HG03060 (cell line): ENCODE results near the gene AMIGO1.

Source experiments
- ATAC-seq: cut with Tn5 transposase; IDR thresholded peaks from one replicate; pipeline ENCODE4 v1.9.1; 2021; ENCODE audit warnings: low read depth, moderate number of reproducible peaks; ENCODE audit not compliant: unreplicated experiment

AMIGO1 gene

GRCh38 chr1:109534307-109534858 is 24.9 kb upstream of the AMIGO1 start:
- no peak for ATAC-seq

- ATAC-seq = no peak
Measured at GRCh38 chr1:109532365-109533136, 23.0 kb upstream of the AMIGO1 start.

- no peak for ATAC-seq
Measured at GRCh38 chr1:109531826-109532364, 22.4 kb upstream of the AMIGO1 start.

- ATAC-seq = no peak
Measured at GRCh38 chr1:109531380-109531779, 21.9 kb upstream of the AMIGO1 start.

GRCh38 chr1:109530457-109531087 is 21.0 kb upstream of the AMIGO1 start:
- no peak for ATAC-seq

- ATAC-seq = no peak
Measured at GRCh38 chr1:109529881-109530456, 20.4 kb upstream of the AMIGO1 start.

- no peak for ATAC-seq
Measured at GRCh38 chr1:109528712-109529111, 19.2 kb upstream of the AMIGO1 start.

- ATAC-seq = no peak
Measured at GRCh38 chr1:109527846-109528695, 18.5 kb upstream of the AMIGO1 start.

GRCh38 chr1:109527098-109527811 is 17.7 kb upstream of the AMIGO1 start:
- ATAC-seq = peak; percentile 52

- ATAC-seq = no peak
Measured at GRCh38 chr1:109523706-109524105, 14.2 kb upstream of the AMIGO1 start.

GRCh38 chr1:109522026-109522425 is 12.5 kb upstream of the AMIGO1 start:
- ATAC-seq = no peak

- ATAC-seq = no peak
Measured at GRCh38 chr1:109521002-109521951, 11.8 kb upstream of the AMIGO1 start.

- no peak for ATAC-seq
Measured at GRCh38 chr1:109517337-109517736, 7.8 kb upstream of the AMIGO1 start.

- ATAC-seq = no peak
Measured at GRCh38 chr1:109516872-109517271, 7.3 kb upstream of the AMIGO1 start.

GRCh38 chr1:109514846-109515245 is 5.3 kb upstream of the AMIGO1 start:
- no peak for ATAC-seq

GRCh38 chr1:109513110-109513710 is 3.7 kb upstream of the AMIGO1 start:
- no peak for ATAC-seq

GRCh38 chr1:109508873-109509175 is 703 bp downstream of the AMIGO1 start:
- no peak for ATAC-seq
